ENCODE results near the gene SNTG2.
A peak's percentile ranks its signal among the peaks of the same experiment; 100 is the strongest.

The SNTG2 gene

DNA sequence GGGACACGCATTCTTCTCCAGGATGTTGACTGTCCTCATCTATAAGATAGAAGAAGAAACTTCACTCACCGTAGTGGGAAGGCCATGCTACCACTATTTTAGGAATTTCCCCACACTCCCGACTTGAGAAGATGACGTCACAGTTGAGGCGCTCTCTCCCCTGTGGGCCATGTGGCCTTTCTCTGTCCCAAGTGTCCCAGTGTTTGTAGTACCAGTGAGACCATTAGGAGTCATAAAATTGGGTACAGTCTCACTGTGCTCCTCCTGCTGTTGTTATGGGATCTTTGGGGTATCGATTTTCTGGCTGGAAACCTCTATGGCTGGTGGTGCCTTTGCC lies 7.2 kb upstream of the SNTG2 start:
- Histone ChIP-seq H3K36me3 (ENCODE audit: insufficient read depth, low read length) (no peaks in the 10 kb centered on the region), H3K9me3 (ENCODE audit: low read length) (peaks cover 4% of the 10 kb centered on the region), H3K27ac (ENCODE audit: low read depth, low read length) (no peak overlapping the region), H3K4me3 (ENCODE audit: low read depth in 1 of 2, low read length in 2 of 2) (no peak overlapping the region), H3K4me1 (ENCODE audit: insufficient read depth, low read length) (no peaks in the 10 kb centered on the region), H3K27me3 (ENCODE audit: control insufficient read depth in 1 of 2, insufficient read depth in 2 of 2, low read length in 2 of 2) (peaks cover 0 to 6% of the 10 kb centered on the region in 2 donors), H3K9ac (ENCODE audit: low read length) (no peak overlapping the region)

DNA sequence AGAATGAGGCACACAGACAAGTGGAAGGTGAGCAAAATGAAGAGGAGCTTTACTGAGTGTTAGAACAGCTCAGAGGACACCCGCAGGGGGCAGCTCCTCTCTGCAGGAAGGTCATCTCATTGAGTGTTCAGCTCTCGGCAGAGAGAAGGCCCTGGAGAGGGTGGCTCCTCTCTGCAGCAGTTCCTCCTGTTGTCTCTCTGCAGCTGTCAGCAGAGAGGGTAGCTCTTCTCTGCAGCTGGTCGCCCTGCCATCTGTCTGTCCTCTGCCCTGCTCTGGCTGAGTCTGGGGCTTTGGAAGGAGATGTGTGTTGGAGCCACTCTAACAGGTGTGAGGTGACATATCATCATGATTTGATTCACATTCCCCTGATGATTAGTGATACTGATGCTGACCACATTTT lies 6.8 kb upstream of the SNTG2 start:
- H3K4me1 ChIP-seq (ENCODE audit: insufficient read depth, low read length) = no peaks in the 10 kb centered on the region
- H3K9ac ChIP-seq (ENCODE audit: low read length) = no peak overlapping the region
- no peak overlapping the region for H3K27ac ChIP-seq (ENCODE audit: low read depth, low read length)
- no peaks in the 10 kb centered on the region for H3K36me3 ChIP-seq (ENCODE audit: insufficient read depth, low read length)
- no peak overlapping the region for H3K4me3 ChIP-seq (ENCODE audit: low read depth in 1 of 2, low read length in 2 of 2)
- H3K27me3 ChIP-seq (ENCODE audit: control insufficient read depth in 1 of 2, insufficient read depth in 2 of 2, low read length in 2 of 2) = peaks cover under 1 to 9% of the 10 kb centered on the region in 2 donors
- peaks cover 4% of the 10 kb centered on the region for H3K9me3 ChIP-seq (ENCODE audit: low read length)

DNA sequence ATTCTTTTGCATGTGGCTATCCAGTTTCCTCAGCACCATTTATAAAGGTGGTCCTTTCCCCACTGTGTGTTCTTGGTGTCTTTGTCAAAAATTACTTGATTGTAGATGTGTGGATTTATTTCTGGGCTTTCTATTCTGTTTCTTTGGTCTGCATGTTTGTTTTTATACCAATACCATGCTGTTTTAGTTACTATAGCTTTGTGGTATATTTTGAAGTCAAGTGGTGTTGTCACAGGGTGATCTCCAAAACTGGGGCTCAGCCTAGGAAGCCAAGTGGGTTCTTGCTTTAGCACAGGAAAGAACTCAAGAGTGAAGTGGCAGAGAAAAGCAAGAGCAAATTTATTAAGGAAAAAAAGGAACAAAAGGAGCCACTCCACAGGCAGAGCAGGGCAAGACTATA lies 6.0 kb upstream of the SNTG2 start:
- peaks cover 9 to 16% of the 10 kb centered on the region in 2 donors for H3K27me3 ChIP-seq (ENCODE audit: control insufficient read depth in 1 of 2, insufficient read depth in 2 of 2, low read length in 2 of 2)
- H3K27ac ChIP-seq (ENCODE audit: low read depth, low read length) = no peak overlapping the region
- H3K4me3 ChIP-seq (ENCODE audit: low read depth in 1 of 2, low read length in 2 of 2) = no peak overlapping the region
- H3K9ac ChIP-seq (ENCODE audit: low read length) = no peak overlapping the region
- no peaks in the 10 kb centered on the region for H3K36me3 ChIP-seq (ENCODE audit: insufficient read depth, low read length)
- H3K9me3 ChIP-seq (ENCODE audit: low read length) = peaks cover 4% of the 10 kb centered on the region
- H3K4me1 ChIP-seq (ENCODE audit: insufficient read depth, low read length) = no peaks in the 10 kb centered on the region

DNA sequence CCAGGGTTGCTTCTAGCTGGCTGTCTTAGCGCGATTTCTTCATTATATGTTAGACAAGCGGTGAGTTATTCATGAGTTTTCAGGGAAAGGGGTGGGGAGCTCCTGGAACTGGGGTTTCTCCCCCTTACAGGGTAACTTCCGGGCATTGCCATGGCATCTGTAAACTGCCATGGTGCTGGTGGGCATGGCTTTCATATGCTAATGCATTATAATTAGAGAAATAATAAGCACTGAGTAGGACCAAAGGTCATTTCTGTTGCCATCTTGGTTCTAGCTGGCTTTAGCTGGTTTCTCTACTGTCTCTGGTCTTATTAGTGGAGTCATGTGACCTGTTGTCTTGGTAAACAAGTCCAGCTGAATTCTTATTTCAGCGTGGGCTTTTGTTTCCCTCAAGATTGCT lies 5.5 kb upstream of the SNTG2 start:
- Histone ChIP-seq H3K4me1 (ENCODE audit: insufficient read depth, low read length) (no peaks in the 10 kb centered on the region), H3K9ac (ENCODE audit: low read length) (no peak overlapping the region)

DNA sequence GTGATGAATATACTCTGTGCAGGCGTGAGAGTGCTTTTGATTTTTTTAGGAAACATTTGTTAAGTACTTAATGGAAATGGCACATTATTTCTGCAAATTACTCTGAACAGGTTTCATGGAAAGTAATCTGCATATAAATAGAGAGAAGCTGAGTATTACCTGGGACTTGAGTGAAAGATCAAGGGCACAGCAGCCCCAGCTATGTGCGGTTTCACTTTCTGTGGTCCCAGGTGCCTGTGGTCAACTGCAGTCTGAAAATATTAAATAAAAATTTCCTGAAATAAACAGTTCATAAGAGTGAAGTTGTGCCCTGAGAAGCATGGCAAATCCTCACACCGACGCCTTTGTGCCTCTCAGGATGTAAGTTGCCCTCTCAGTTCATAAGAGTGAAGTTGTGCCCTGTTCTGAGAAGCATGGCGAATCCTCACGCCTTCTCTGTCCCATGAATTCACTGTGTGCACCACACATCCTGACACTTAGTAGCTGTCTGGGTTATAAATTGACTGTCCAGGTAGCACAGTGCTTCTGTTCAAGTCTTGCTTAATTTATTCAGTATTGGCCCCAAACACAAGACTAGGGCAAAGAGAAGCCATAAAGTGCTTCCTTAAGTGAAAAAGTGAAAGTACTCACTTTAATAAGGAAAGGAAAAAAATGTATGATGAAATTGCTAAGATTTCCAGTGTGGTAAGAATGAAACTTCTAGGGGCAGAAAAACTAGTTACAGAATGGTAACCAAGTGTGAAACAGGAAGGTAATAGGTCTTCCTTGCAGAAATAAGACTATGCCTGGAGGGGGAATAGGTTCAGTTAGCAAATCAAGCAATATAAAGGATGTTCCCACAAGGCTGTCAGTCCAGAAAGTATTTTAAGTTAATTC lies 4.3 kb upstream of the SNTG2 start:
- peaks cover 12 to 29% of the 10 kb centered on the region in 2 donors for H3K27me3 ChIP-seq (ENCODE audit: control insufficient read depth in 1 of 2, insufficient read depth in 2 of 2, low read length in 2 of 2)
- H3K9me3 ChIP-seq (ENCODE audit: low read length) = peaks cover 4% of the 10 kb centered on the region
- no peak overlapping the region for H3K4me3 ChIP-seq (ENCODE audit: low read depth in 1 of 2, low read length in 2 of 2)
- no peak overlapping the region for H3K9ac ChIP-seq (ENCODE audit: low read length)
- H3K36me3 ChIP-seq (ENCODE audit: insufficient read depth, low read length) = no peaks in the 10 kb centered on the region
- H3K27ac ChIP-seq (ENCODE audit: low read depth, low read length) = no peak overlapping the region
- no peaks in the 10 kb centered on the region for H3K4me1 ChIP-seq (ENCODE audit: insufficient read depth, low read length)

More for the DNA sequence above, 5.5 kb upstream of the SNTG2 start:
- Histone ChIP-seq H3K36me3 (ENCODE audit: insufficient read depth, low read length) (no peaks in the 10 kb centered on the region), H3K4me3 (ENCODE audit: low read depth in 1 of 2, low read length in 2 of 2) (no peak overlapping the region), H3K27ac (ENCODE audit: low read depth, low read length) (no peak overlapping the region), H3K27me3 (ENCODE audit: control insufficient read depth in 1 of 2, insufficient read depth in 2 of 2, low read length in 2 of 2) (peaks cover 10 to 20% of the 10 kb centered on the region in 2 donors), H3K9me3 (ENCODE audit: low read length) (peaks cover 4% of the 10 kb centered on the region)

DNA sequence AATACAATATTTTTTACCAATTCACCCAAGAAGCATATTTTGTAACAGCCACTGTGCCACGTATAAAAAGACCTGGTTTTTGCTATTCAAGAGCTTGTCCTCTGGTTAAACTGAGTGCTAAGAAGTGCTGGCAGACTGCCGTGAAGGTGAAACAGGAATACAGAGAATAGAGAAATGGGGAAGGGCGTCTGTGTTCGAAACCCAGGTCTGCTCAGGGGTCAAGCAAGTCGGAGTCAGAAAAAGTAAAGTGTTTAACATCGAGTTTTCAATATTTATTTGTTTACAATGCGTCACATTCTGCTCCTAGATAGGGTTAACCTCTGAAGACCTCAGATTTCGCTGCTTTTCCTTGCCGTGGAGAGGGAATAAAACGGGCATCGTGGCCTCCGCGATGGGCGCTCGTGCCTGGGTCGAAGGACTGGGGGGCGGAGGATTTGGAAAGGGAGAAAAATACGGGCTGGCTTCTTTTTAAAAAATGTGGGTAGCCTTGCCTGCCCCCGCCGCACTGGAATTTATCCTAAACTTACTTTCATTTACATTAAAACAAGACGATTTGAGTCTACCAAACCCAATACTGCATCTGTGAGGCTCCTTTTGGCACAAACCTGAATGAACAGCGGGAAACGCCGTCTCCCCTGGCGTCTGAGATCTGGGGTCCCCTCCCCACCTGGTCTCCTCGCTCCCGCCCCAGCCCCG lies 1.1 kb upstream of the SNTG2 start:
- H3K27ac ChIP-seq (ENCODE audit: low read depth, low read length) = no peak overlapping the region

DNA sequence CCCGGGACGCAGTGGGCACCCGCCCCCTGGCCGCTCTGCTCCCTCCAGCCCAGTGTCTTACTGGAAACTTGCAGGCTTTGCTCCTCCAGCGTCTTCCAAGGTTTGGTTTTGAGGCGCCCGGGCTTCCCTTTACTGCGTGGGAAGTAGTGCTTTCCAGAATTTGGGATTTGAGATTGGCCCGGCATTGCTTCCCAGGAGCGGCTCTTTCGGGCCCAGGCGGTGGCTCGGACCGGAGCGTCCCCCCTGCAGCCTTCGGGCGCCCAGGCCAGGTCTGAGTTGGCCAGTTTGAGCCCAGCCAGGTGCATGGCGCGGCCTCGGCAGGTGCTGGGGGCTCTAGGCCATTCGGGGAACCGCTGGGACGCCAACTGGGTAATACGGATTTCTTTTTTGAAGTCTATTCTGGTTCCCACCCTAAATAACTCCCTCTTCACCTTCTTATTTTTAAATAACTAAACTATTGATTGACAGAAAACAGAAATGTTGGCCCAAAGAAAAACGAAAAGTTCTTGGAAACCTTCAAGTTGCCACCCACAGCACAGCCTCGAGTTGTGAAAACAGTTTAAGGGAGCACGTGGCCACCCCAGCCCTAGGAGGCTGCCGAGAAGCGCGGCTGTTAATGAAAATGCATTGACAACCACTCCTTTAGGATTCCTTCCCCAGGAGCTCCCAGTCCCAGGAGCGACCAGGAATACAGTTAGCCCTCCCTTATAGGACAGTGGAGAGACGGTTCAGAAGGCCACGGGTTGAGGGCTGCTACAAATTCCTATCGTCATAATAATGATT lies 766 bp downstream of the SNTG2 start:
- no peaks in the 10 kb centered on the region for H3K36me3 ChIP-seq (ENCODE audit: insufficient read depth, low read length)
- no peak overlapping the region for H3K4me3 ChIP-seq (ENCODE audit: low read depth in 1 of 2, low read length in 2 of 2)
- H3K9ac ChIP-seq (ENCODE audit: low read length) = no peak overlapping the region
- no peak overlapping the region for H3K27ac ChIP-seq (ENCODE audit: low read depth, low read length)
- no peaks in the 10 kb centered on the region for H3K9me3 ChIP-seq (ENCODE audit: low read length)
- H3K4me1 ChIP-seq (ENCODE audit: insufficient read depth, low read length) = no peaks in the 10 kb centered on the region
- H3K27me3 ChIP-seq (ENCODE audit: control insufficient read depth in 1 of 2, insufficient read depth in 2 of 2, low read length in 2 of 2) = peaks cover 18 to 41% of the 10 kb centered on the region in 2 donors

More for the DNA sequence above, 1.1 kb upstream of the SNTG2 start:
- Histone ChIP-seq H3K9ac (ENCODE audit: low read length) (no peak overlapping the region), H3K27me3 (ENCODE audit: control insufficient read depth in 1 of 2, insufficient read depth in 2 of 2, low read length in 2 of 2) (peaks cover 18 to 41% of the 10 kb centered on the region in 2 donors), H3K4me3 (ENCODE audit: low read depth in 1 of 2, low read length in 2 of 2) (peak overlapping the region in 1 of 2 donors; percentile 11), H3K4me1 (ENCODE audit: insufficient read depth, low read length) (no peaks in the 10 kb centered on the region), H3K9me3 (ENCODE audit: low read length) (no peaks in the 10 kb centered on the region), H3K36me3 (ENCODE audit: insufficient read depth, low read length) (no peaks in the 10 kb centered on the region)

DNA sequence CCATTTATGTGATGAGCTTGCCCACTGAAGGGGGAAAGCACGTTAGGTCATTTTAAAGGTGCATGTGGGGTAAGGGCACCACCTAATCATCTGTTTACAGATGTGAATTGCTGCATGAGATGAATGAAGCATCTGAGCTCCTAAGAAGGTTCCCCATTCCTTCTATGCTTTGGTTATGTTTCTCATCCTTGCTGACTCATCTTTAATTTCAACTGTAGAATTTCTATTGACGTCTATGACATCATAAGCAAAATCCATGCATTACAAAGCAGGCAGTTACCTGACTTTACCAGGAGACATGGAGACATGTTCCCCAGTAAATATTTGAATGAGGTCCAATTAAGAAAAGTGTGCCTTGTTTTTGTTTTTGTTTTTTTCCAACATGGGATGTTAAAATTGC lies 2.8 kb downstream of the SNTG2 start:
- Histone ChIP-seq H3K4me3 (ENCODE audit: low read depth in 1 of 2, low read length in 2 of 2) (no peak overlapping the region), H3K36me3 (ENCODE audit: insufficient read depth, low read length) (no peaks in the 10 kb centered on the region), H3K27ac (ENCODE audit: low read depth, low read length) (no peak overlapping the region), H3K4me1 (ENCODE audit: insufficient read depth, low read length) (no peaks in the 10 kb centered on the region), H3K9ac (ENCODE audit: low read length) (no peak overlapping the region), H3K9me3 (ENCODE audit: low read length) (no peaks in the 10 kb centered on the region), H3K27me3 (ENCODE audit: control insufficient read depth in 1 of 2, insufficient read depth in 2 of 2, low read length in 2 of 2) (peaks cover 18 to 35% of the 10 kb centered on the region in 2 donors)

DNA sequence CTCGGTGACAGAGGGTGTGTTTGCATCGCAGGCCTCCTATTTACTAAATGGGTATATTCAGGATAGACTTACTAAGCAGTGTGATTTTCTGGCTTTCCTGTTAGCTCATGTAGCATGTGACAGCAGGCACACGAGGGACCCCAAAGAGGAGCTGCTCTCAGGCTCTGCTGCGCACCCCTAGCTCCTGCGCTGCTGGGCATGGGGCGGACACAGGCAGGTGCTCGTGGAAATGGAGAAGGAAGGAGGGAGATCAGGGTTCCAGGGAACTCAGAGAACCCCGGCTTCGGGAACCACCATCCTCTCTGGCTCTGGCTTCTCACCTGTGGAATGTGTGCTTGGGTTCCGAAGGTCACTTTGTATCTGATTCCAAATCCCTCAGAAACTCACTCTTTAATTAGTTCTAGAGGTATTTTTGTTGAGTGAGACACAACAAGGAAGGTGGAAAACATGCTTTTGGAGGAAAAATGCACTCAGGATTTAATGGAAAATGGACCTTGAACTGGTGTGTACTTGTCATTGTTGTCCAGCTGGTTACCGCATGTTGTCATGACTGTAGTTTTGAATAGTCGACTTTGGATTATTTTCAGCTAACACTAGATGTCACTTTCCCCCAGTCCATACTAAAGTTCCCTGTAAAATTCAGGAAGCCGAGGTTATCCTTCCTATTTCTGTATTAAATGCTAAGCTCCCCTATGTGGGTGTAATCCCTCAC lies 3.5 kb downstream of the SNTG2 start:
- H3K9me3 ChIP-seq (ENCODE audit: low read length) = no peaks in the 10 kb centered on the region
- H3K4me1 ChIP-seq (ENCODE audit: insufficient read depth, low read length) = no peaks in the 10 kb centered on the region
- H3K27ac ChIP-seq (ENCODE audit: low read depth, low read length) = no peak overlapping the region
- H3K27me3 ChIP-seq (ENCODE audit: control insufficient read depth in 1 of 2, insufficient read depth in 2 of 2, low read length in 2 of 2) = peaks cover 15 to 30% of the 10 kb centered on the region in 2 donors
- H3K9ac ChIP-seq (ENCODE audit: low read length) = no peak overlapping the region
- no peaks in the 10 kb centered on the region for H3K36me3 ChIP-seq (ENCODE audit: insufficient read depth, low read length)
- no peak overlapping the region for H3K4me3 ChIP-seq (ENCODE audit: low read depth in 1 of 2, low read length in 2 of 2)

DNA sequence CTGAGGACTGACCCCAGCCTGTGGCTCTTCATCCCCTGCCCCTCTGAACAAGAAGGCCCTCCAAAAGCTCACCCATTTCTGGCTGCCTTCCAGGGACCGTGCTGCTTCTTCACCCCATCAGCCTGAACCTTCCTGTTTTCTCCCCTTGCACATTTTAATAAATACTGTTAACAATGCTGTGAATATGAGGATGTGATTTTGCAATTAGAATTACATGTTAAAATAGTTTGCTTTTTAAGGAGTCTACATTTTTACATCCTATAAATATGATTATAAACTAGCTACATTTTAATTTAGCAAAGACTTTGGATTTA lies 4.0 kb downstream of the SNTG2 start:
- H3K27me3 ChIP-seq (ENCODE audit: control insufficient read depth in 1 of 2, insufficient read depth in 2 of 2, low read length in 2 of 2) = peaks cover 10 to 26% of the 10 kb centered on the region in 2 donors
- H3K36me3 ChIP-seq (ENCODE audit: insufficient read depth, low read length) = no peaks in the 10 kb centered on the region
- H3K4me3 ChIP-seq (ENCODE audit: low read depth in 1 of 2, low read length in 2 of 2) = no peak overlapping the region
- no peak overlapping the region for H3K27ac ChIP-seq (ENCODE audit: low read depth, low read length)
- H3K9ac ChIP-seq (ENCODE audit: low read length) = no peak overlapping the region
- H3K4me1 ChIP-seq (ENCODE audit: insufficient read depth, low read length) = no peaks in the 10 kb centered on the region
- no peaks in the 10 kb centered on the region for H3K9me3 ChIP-seq (ENCODE audit: low read length)
